ENCODE results near the gene DOCK1.

The DOCK1 gene

DNA sequence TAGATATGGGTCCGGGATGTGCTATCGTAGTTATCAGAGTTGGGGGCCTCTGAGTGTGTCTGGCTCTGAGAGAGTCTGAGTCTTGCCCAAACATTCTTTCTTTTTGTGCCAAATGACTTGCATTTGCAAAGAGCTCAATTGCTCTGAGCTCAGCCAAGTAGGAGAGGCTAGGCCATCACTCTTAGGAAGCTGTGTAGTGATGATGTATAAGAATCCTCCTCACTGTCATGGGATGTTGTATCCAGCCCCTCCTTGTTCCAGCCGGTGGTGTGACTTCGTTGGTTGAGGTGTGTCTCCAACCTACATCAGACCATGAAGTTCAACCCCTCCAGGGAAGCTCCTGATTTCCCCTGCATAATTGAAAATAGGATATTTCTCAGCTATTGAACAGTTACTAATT, 546.4 kb downstream of the DOCK1 start:
- H3K9me3 ChIP-seq = no peaks in the 10 kb centered on the region
- no peaks in the 10 kb centered on the region for H4K20me1 ChIP-seq
- no peak overlapping the region for H3K4me3 ChIP-seq
- no peak overlapping the region for H3K27ac ChIP-seq
- no peak for TF ChIP-seq Cebpa-rat (IDR thresholded peaks at IDR 0.05)
- no peak overlapping the region for H3K9ac ChIP-seq
- H3K4me2 ChIP-seq = no peak overlapping the region
- H3K36me3 ChIP-seq = no peaks in the 10 kb centered on the region
- H3K4me1 ChIP-seq = peaks cover 3% of the 10 kb centered on the region; the same call in 1 of the 2 replicates
- H3K27me3 ChIP-seq = no peaks in the 10 kb centered on the region

DNA sequence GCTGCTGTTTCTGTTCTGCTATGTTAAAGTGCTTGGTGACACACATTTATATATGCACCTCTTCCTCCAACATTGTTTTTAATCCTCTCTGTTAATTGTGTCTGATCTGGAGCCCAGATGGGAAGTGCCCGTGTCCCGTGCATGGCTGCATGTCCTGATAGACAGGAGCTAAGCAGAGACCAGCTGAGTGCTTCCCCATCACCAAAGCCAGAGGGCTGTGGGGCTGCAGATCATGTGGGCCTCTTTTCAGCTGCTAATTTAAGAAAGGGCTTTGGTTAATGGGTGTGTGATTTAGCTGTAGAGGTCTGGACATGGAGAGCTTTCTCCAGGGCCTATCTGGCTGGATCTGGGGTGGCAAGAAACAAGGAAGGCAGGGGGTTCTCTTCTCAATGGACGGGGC, 547.3 kb downstream of the DOCK1 start:
- Histone ChIP-seq H3K27ac (no peak overlapping the region), H3K4me2 (no peak overlapping the region; the same call in 1 of the 2 replicates), H4K20me1 (no peaks in the 10 kb centered on the region), H3K4me3 (no peak overlapping the region), H3K36me3 (no peaks in the 10 kb centered on the region), H3K4me1 (peaks cover 3% of the 10 kb centered on the region; the same call in 1 of the 2 replicates), H3K9me3 (no peaks in the 10 kb centered on the region), H3K27me3 (no peaks in the 10 kb centered on the region), H3K9ac (no peak overlapping the region)
- no peak for TF ChIP-seq Cebpa-rat (IDR thresholded peaks at IDR 0.05)

DNA sequence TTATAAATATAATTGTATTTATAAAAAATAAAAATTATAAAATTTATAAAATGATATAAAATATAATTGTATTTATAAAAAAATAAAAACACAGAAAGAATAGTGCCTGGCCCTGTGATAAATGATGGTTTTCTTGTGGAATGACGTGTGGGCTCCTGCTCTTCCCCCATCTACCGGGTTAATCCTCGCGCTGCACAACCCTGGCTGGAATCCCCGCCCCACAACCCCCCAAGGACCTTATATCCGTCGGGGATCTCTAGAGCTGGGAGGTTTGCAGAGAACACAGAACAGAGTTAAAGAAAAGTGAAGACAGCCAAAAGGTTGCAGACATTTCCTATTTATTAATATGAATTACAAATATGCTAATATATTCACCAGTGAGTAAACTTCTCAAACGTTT, 548.5 kb downstream of the DOCK1 start:
- H3K36me3 ChIP-seq = no peaks in the 10 kb centered on the region
- no peak overlapping the region for H3K4me3 ChIP-seq
- H3K9me3 ChIP-seq = no peaks in the 10 kb centered on the region
- no peaks in the 10 kb centered on the region for H4K20me1 ChIP-seq
- no peak overlapping the region for H3K4me2 ChIP-seq
- no peak overlapping the region for H3K27ac ChIP-seq
- H3K4me1 ChIP-seq = peaks cover 3% of the 10 kb centered on the region; the same call in 1 of the 2 replicates
- no peaks in the 10 kb centered on the region for H3K27me3 ChIP-seq
- H3K9ac ChIP-seq = no peak overlapping the region
- TF ChIP-seq Cebpa-rat (IDR thresholded peaks at IDR 0.05) = no peak

DNA sequence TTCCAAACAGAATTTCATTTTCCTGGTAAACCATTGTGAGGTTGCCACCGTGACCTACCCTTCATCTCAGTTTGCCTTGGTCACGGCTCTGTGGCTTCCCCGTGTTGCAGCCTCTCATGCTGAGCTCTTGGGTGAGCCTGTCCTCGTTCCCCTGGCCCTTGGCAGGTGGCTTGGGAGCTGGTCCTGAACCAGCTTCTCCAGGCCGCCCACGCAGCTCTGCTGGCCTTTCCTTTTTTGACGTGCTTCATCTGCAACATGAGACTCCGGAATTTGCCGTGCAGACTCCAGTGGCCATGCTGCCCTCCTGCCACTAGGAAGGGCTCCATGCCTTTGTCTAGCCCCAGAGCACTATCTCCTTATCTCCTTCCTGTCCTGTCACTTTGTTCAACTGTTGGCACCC, 550.9 kb downstream of the DOCK1 start:
- TF ChIP-seq Cebpa-rat (IDR thresholded peaks at IDR 0.05) = no peak

DNA sequence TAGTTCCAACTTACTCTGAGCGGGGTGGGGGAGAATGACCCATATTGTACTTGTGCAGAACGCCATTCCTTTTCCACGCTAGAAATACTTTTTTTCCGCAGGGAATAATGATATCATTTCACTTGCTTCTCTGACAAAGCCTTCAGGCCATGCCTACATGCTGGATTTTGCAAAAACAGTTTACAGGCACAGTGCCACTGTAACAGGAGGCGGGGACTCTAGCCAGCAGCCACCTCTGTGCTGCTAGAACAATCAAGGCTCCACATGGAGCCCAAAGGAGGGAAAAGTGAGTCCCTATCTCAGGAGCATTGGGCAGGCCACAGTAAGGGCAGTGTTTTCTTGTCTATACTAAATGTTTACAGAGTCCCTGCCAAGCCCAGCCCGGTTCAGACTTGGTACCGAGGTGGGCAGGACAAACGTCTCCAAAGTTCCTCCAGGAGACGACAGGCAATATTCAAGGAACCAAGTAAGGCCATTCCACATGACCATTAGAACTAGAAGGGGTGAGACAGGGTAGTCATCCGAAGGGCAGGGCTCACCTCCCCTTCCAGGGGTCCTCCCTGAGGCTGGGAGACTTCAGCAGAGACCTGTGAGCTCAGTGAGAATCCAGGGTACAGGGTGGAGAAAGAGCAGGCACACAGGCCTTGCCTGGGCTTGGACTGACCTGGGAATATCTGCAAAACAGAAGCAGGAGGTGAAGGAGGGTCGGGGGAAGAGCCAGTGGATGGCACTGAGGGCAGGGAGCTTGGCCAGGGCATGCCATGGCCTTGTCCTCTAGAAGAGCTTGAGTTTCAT, 553.0 kb downstream of the DOCK1 start:
- Histone ChIP-seq H3K36me3 (no peaks in the 10 kb centered on the region), H4K20me1 (no peaks in the 10 kb centered on the region), H3K27me3 (no peaks in the 10 kb centered on the region), H3K9me3 (peaks cover 15% of the 10 kb centered on the region), H3K4me2 (no peak overlapping the region), H3K9ac (no peak overlapping the region), H3K4me1 (no peaks in the 10 kb centered on the region), H3K27ac (no peak overlapping the region), H3K4me3 (no peak overlapping the region)
- no peak for TF ChIP-seq Cebpa-rat (IDR thresholded peaks at IDR 0.05)

More for the DNA sequence above, 550.9 kb downstream of the DOCK1 start:
- no peaks in the 10 kb centered on the region for H3K27me3 ChIP-seq
- no peak overlapping the region for H3K27ac ChIP-seq
- no peaks in the 10 kb centered on the region for H4K20me1 ChIP-seq
- H3K9me3 ChIP-seq = peaks cover 15% of the 10 kb centered on the region
- no peak overlapping the region for H3K4me2 ChIP-seq
- no peaks in the 10 kb centered on the region for H3K36me3 ChIP-seq
- no peak overlapping the region for H3K4me3 ChIP-seq
- peaks cover 3% of the 10 kb centered on the region; the same call in 1 of the 2 replicates for H3K4me1 ChIP-seq
- H3K9ac ChIP-seq = no peak overlapping the region

DNA sequence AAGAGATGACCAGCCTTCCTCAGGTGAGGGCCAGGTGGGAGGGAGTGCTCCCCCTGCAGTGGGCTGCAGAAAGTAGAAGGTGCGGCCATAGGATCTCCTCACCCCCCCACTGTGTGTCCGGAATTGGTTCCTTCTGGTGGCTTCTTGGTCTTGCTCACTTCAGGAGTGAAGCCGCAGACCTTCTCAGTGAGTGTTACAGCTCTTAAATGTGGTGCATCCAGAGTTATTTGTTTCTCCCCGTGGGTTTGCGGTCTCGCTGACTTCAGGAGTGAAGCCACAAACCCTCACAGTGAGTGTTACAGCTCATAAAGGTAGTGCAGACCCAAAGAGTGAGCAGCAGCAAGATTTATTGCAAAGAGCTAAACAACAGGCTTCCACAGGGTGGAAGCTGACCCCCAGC, 553.6 kb downstream of the DOCK1 start:
- H3K4me3 ChIP-seq = no peak overlapping the region
- H3K36me3 ChIP-seq = no peaks in the 10 kb centered on the region
- H3K4me1 ChIP-seq = no peaks in the 10 kb centered on the region
- H3K9ac ChIP-seq = no peak overlapping the region
- no peak for TF ChIP-seq Cebpa-rat (IDR thresholded peaks at IDR 0.05)
- peaks cover 15% of the 10 kb centered on the region for H3K9me3 ChIP-seq
- no peaks in the 10 kb centered on the region for H3K27me3 ChIP-seq
- H4K20me1 ChIP-seq = no peaks in the 10 kb centered on the region
- H3K27ac ChIP-seq = no peak overlapping the region
- no peak overlapping the region for H3K4me2 ChIP-seq

DNA sequence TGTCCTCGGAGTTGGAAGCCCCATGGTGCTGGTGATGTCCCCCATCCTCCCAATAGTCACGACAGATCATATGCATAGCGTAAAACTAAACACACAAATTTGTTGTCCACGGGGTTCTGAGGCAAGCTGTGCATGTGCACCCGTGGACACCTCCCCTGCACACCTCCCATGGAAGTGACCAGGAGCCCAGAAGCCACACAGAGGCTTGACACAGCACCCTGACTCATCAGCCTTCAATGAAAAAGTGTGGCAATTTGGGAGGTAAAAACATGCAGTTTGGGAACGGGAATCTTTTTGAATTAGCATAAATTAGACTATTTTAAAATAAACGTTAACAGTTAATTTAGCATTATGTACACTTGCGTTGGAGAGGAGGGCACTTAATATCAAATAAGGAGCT, 554.7 kb downstream of the DOCK1 start:
- H3K9me3 ChIP-seq = peaks cover 15% of the 10 kb centered on the region
- H3K27me3 ChIP-seq = no peaks in the 10 kb centered on the region
- H3K36me3 ChIP-seq = no peaks in the 10 kb centered on the region
- no peak overlapping the region for H3K9ac ChIP-seq
- H3K4me3 ChIP-seq = no peak overlapping the region
- TF ChIP-seq Cebpa-rat (IDR thresholded peaks at IDR 0.05) = no peak
- H3K27ac ChIP-seq = no peak overlapping the region
- H3K4me1 ChIP-seq = no peaks in the 10 kb centered on the region
- no peaks in the 10 kb centered on the region for H4K20me1 ChIP-seq
- H3K4me2 ChIP-seq = no peak overlapping the region

DNA sequence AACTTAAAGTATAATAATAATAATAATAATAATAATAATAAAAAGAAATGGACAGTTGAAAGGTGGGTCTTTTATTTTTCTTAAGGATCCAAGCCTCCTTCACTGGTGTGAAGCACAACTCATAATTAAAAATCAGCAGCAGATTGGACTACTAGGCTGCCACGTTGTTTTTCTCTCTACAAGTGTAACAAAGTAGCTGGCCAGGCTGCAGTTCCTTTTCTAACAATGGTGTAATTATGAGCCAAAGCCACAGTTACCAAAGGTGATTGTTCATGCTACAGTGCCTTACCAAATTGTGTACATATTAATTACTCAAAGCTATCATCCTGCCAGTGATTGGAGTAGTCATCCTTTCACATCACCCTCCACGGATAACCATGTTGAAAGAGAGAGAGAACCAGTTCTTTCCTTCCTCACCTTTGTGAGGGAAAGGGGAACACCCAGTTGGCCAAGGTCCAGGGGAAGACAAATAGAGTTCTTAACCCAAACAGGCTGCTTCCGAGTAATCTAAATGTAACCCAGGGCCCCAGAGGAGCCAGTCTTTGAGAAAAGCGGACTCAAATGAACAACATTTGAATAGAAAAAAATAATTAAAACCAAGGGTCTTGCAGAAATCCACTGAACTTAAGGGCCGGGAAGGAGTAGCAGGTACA, 557.5 kb downstream of the DOCK1 start:
- no peak overlapping the region for H3K9ac ChIP-seq
- TF ChIP-seq Cebpa-rat (IDR thresholded peaks at IDR 0.05) = no peak
- H3K27me3 ChIP-seq = no peaks in the 10 kb centered on the region
- H3K4me1 ChIP-seq = no peaks in the 10 kb centered on the region
- H3K27ac ChIP-seq = no peak overlapping the region
- H3K4me3 ChIP-seq = no peak overlapping the region
- peaks cover 15% of the 10 kb centered on the region for H3K9me3 ChIP-seq
- no peak overlapping the region for H3K4me2 ChIP-seq
- H3K36me3 ChIP-seq = no peaks in the 10 kb centered on the region
- H4K20me1 ChIP-seq = no peaks in the 10 kb centered on the region

DNA sequence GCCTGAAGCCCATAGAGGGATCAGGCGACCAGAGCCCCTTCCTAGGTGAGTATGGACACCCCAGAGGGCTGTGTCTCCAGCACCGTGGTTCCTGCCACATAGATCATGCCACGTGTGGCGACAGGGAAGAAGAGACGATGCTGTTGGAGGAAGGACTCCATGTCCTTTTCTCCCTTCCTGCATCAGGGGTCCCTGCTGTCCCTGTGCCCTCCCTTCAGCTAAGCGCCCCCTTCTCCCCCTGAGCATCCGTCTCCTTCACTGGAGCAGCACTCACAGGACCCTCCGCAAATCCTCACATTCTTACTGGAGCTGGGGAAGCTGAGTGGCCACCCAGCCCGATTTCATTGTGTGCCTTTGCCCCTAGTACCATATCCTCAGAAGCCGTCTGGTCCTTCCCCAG, 558.3 kb downstream of the DOCK1 start:
- H3K27me3 ChIP-seq = no peaks in the 10 kb centered on the region
- no peak for TF ChIP-seq Cebpa-rat (IDR thresholded peaks at IDR 0.05)

DNA sequence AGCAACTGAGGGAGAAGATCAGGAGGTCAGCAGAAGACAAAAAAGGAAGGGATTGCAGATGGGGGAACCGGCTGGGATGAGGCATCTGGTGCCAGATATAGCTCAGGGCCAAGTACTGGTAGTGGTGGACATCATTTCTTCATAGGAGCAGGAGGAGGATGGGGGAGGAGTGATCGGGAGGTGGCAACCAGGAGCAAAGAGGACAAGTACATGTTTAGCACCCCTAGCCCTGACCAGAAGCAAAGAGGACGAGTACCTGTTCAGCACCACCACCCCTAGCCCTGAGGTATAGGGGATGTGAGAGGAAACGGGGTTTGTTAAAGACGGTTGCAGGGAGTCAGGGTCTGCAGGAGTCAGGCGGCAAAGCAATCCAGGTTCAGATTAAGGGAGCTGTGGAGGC, 559.3 kb downstream of the DOCK1 start:
- Histone ChIP-seq H3K4me1 (no peaks in the 10 kb centered on the region), H3K4me2 (no peak overlapping the region), H3K9me3 (peaks cover 13% of the 10 kb centered on the region), H3K27ac (no peak overlapping the region), H3K4me3 (no peak overlapping the region), H3K9ac (no peak overlapping the region), H3K27me3 (no peaks in the 10 kb centered on the region), H3K36me3 (no peaks in the 10 kb centered on the region), H4K20me1 (no peaks in the 10 kb centered on the region)
- no peak for TF ChIP-seq Cebpa-rat (IDR thresholded peaks at IDR 0.05)

More for the DNA sequence above, 558.3 kb downstream of the DOCK1 start:
- Histone ChIP-seq H3K4me2 (no peak overlapping the region), H3K9ac (no peak overlapping the region), H3K36me3 (no peaks in the 10 kb centered on the region), H3K4me1 (no peaks in the 10 kb centered on the region), H4K20me1 (no peaks in the 10 kb centered on the region), H3K4me3 (no peak overlapping the region), H3K9me3 (peaks cover 15% of the 10 kb centered on the region), H3K27ac (no peak overlapping the region)
